Measurements from ENCODE around the gene SPR. TPM values are rescaled to one million over a fixed set of nuclear protein-coding genes. Genes with fewer than 3 reads are reported as not detected.

The SPR gene
- total RNA-seq, 1 donor from 2014 or later = 7.1 TPM

DNA sequence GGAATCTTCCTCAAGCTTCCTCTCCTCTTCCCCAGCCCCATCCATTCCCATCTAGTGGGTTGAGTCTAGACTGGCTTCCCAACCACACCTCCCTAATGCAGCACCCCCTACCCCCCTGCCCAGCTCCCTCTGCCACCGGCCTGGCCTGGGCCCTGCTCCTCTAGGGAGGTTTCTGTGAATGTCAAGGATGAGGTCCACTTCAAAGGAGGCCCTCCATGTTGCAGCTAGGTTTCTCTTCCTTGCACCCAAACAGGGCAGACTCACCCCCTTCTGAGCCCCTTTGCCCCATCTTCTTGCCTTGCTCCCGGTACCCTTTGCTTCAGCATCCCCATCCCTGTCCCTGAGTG is 48.4 kb downstream of the SPR start:
- Mint-ChIP-seq H3K27ac (ENCODE audit: unreplicated experiment) (no peak overlapping the region), H3K36me3 (ENCODE audit: unreplicated experiment) (peaks cover 9% of the 10 kb centered on the region), H3K4me3 (ENCODE audit: unreplicated experiment) (no peak overlapping the region), H3K4me1 (ENCODE audit: unreplicated experiment) (peaks cover 13% of the 10 kb centered on the region), H3K27me3 (ENCODE audit: unreplicated experiment) (peaks cover 42% of the 10 kb centered on the region), H3K9me3 (ENCODE audit: unreplicated experiment) (no peaks in the 10 kb centered on the region)
- no peak for DNase-seq (ENCODE audit: extremely low spot score, unreplicated experiment)
- TF ChIP-seq, protein P1, sequence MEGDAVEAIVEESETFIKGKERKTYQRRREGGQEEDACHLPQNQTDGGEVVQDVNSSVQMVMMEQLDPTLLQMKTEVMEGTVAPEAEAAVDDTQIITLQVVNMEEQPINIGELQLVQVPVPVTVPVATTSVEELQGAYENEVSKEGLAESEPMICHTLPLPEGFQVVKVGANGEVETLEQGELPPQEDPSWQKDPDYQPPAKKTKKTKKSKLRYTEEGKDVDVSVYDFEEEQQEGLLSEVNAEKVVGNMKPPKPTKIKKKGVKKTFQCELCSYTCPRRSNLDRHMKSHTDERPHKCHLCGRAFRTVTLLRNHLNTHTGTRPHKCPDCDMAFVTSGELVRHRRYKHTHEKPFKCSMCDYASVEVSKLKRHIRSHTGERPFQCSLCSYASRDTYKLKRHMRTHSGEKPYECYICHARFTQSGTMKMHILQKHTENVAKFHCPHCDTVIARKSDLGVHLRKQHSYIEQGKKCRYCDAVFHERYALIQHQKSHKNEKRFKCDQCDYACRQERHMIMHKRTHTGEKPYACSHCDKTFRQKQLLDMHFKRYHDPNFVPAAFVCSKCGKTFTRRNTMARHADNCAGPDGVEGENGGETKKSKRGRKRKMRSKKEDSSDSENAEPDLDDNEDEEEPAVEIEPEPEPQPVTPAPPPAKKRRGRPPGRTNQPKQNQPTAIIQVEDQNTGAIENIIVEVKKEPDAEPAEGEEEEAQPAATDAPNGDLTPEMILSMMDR (IDR thresholded peaks at IDR 0.05) = no peak

DNA sequence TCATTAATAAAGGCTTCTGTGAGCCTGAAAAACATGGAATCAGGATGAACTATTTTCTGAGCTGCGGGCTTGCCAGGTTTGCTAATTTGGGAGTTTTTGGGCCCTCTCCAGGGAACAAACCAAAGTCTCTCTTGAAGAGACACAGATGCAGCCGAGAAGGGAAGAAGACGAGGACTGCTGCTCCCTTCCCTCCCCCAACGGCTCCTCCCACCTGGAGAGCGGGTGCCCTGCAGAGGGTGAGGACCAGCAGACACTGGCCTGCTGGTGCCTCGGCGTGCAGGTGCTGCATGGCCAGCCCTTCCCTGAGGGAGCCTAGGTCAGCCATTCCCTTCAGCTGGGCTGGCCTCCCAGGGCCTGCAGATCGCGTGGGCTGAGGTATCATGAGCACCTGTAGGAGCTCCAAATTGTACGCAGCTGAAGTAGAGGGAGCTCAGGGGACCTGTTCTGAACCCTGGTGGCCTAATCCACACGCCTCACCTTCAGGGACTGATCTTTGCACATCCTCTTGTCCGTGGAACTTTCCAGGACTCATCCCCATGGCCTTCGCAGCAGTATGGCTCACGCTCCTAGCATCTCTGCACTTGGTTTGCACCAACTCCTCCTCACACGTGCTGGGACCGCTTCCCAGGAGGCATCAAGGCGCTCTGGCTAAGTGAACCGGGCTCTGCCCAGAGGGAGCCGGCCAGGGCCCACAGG is 49.6 kb downstream of the SPR start:
- no peak overlapping the region for H3K27ac Mint-ChIP-seq (ENCODE audit: unreplicated experiment)
- peaks cover 9% of the 10 kb centered on the region for H3K36me3 Mint-ChIP-seq (ENCODE audit: unreplicated experiment)
- no peak overlapping the region for H3K4me3 Mint-ChIP-seq (ENCODE audit: unreplicated experiment)
- no peaks in the 10 kb centered on the region for H3K9me3 Mint-ChIP-seq (ENCODE audit: unreplicated experiment)
- peaks cover 25% of the 10 kb centered on the region for H3K4me1 Mint-ChIP-seq (ENCODE audit: unreplicated experiment)
- H3K27me3 Mint-ChIP-seq (ENCODE audit: unreplicated experiment) = peaks cover 39% of the 10 kb centered on the region
- TF ChIP-seq, protein P1 (IDR thresholded peaks at IDR 0.05) = no peak
- DNase-seq (ENCODE audit: extremely low spot score, unreplicated experiment) = no peak

DNA sequence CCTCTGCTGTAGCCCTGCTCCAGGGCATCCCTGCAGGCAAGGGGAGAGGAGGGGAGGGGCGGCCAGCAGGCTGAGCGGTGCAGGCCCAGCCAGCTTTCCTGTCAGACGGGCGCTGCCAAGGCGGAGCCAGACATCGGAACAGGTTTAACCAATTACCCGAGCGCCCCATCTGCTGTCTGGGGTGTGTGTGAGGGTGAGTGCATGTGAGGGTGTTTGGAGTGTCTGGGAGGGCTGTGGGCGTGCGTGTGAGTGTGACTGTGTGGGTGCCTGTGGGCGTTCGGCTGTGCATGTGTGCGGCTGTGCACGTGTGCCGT is 50.1 kb downstream of the SPR start:
- H3K4me1 Mint-ChIP-seq (ENCODE audit: unreplicated experiment) = peaks cover 25% of the 10 kb centered on the region
- no peaks in the 10 kb centered on the region for H3K9me3 Mint-ChIP-seq (ENCODE audit: unreplicated experiment)
- TF ChIP-seq, protein P1 (IDR thresholded peaks at IDR 0.05) = no peak
- no peak overlapping the region for H3K27ac Mint-ChIP-seq (ENCODE audit: unreplicated experiment)
- H3K4me3 Mint-ChIP-seq (ENCODE audit: unreplicated experiment) = no peak overlapping the region
- DNase-seq (ENCODE audit: extremely low spot score, unreplicated experiment) = no peak
- H3K27me3 Mint-ChIP-seq (ENCODE audit: unreplicated experiment) = peaks cover 39% of the 10 kb centered on the region
- peaks cover 9% of the 10 kb centered on the region for H3K36me3 Mint-ChIP-seq (ENCODE audit: unreplicated experiment)

DNA sequence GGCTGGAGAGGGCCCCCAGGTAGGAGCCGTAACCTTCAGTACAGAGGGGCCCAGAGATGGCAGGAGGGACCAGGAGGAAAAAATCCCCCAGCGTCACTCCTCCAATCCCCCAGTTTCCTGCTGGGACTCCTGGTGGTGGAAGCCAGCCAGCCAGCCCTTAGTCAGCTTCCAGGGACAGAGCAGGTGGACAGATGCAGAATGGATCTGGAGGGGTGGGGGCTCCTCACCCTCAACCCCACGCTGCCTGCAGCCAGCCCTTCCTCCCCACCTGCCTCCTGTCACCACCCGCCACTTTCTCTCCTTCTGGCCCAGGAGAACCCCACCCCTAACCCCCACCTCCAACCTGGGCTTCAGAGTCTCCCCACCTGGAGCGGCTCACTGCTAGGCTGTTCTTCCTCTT is 51.2 kb downstream of the SPR start:
- Mint-ChIP-seq H3K4me1 (ENCODE audit: unreplicated experiment) (peaks cover 25% of the 10 kb centered on the region), H3K27me3 (ENCODE audit: unreplicated experiment) (peaks cover 37% of the 10 kb centered on the region), H3K36me3 (ENCODE audit: unreplicated experiment) (peaks cover 9% of the 10 kb centered on the region), H3K4me3 (ENCODE audit: unreplicated experiment) (no peak overlapping the region), H3K9me3 (ENCODE audit: unreplicated experiment) (no peaks in the 10 kb centered on the region), H3K27ac (ENCODE audit: unreplicated experiment) (no peak overlapping the region)
- DNase-seq (ENCODE audit: extremely low spot score, unreplicated experiment) = no peak
- TF ChIP-seq, protein P1 (IDR thresholded peaks at IDR 0.05) = no peak

DNA sequence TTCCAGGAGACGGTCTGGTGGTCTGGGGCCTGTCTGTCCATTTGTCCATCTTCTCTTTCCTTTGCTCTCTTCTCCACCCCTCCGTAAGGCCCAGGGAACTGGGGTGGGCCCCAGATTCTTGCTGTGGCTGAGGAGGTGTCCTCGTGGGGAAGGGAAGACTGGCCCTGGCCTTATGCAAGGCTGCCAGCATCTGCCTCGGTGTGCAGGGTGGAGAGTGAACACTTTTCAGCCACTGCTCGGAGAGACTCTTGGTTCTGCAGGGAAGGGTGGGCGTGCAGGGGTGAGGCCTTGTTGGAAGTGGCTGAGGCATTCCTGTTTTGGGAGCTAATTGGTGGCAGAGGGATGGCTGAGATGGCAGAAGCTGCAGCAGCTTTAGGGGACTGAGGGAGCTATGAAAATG is 53.2 kb downstream of the SPR start:
- Mint-ChIP-seq H3K27me3 (ENCODE audit: unreplicated experiment) (peaks cover 23% of the 10 kb centered on the region), H3K4me1 (ENCODE audit: unreplicated experiment) (peaks cover 25% of the 10 kb centered on the region), H3K36me3 (ENCODE audit: unreplicated experiment) (peaks cover 11% of the 10 kb centered on the region), H3K9me3 (ENCODE audit: unreplicated experiment) (no peaks in the 10 kb centered on the region), H3K4me3 (ENCODE audit: unreplicated experiment) (no peak overlapping the region), H3K27ac (ENCODE audit: unreplicated experiment) (no peak overlapping the region)
- no peak for DNase-seq (ENCODE audit: extremely low spot score, unreplicated experiment)
- TF ChIP-seq, protein P1 (IDR thresholded peaks at IDR 0.05) = no peak
